Panc1 (cell line): ENCODE results near the gene PCDHA10. TPM values are rescaled to one million over a fixed set of nuclear protein-coding genes. Genes with fewer than 3 reads are reported as not detected.

Source experiments
- ATAC-seq: fragments of 200-7000 bp; cut with Tn5 transposase; 2 replicates; pipeline ENCODE4 v1.9.1; 2020; ENCODE audit warnings: mild to moderate bottlenecking, moderate library complexity
- BruUV-seq: library from RNA; stranded (reverse); fragments of 400-500 nt; replicated peaks from 2 replicates; lab custom pipeline; 2021; lab: Mats Ljungman, UMichigan
- CTCF ChIA-PET: fragments of 300-600 bp; sonication (Branson Sonifier 250); formaldehyde crosslinking; loops from one replicate; lab custom pipeline; 2022; ENCODE audit warnings: antibody characterized with exemption; lab: Charles Lee
- POLR2A ChIA-PET: fragments of 300-600 bp; sonication (Branson Sonifier 250); formaldehyde crosslinking; loops from one replicate; lab custom pipeline; 2022; ENCODE audit warnings: antibody characterized with exemption; lab: Charles Lee
- DNase-seq: peaks from one replicate; pipeline ENCODE4 v3.0.0-alpha.2; 2010; ENCODE audit warnings: low read depth, low spot score
- H3K27ac ChIP-seq: 2 replicates; pipeline ENCODE4 v1.5.1; 2011; ENCODE audit warnings: mild to moderate bottlenecking, low read length, inconsistent platforms
- H3K27me3 ChIP-seq: fragments of 200-500 bp; sonication (Bioruptor generic); 2 replicates; pipeline ENCODE4 v1.6.0; 2014; ENCODE audit warnings: low read length, inconsistent platforms; ENCODE audit not compliant: control insufficient read depth, insufficient read depth
- H3K36me3 ChIP-seq: fragments of 200-500 bp; sonication (Bioruptor generic); 2 replicates; pipeline ENCODE4 v1.5.1; 2014; ENCODE audit warnings: inconsistent platforms, mild to moderate bottlenecking, low read length, moderate library complexity; ENCODE audit not compliant: control insufficient read depth, insufficient read depth
- H3K4me1 ChIP-seq: 2 replicates; pipeline ENCODE4 v1.5.1; 2011; ENCODE audit warnings: inconsistent platforms, mild to moderate bottlenecking, low read length, moderate library complexity; ENCODE audit not compliant: control insufficient read depth, insufficient read depth
- H3K4me3 ChIP-seq, 2 experiments: 2 replicates each; pipeline ENCODE4 v1.5.1; 2011 to 2012; ENCODE audit warnings: low read depth in 2 of 2, low read length in 2 of 2, mild to moderate bottlenecking in 2 of 2, inconsistent platforms in 1 of 2, moderate library complexity in 1 of 2
- H3K9me3 ChIP-seq: fragments of 200-500 bp; sonication (Bioruptor generic); 2 replicates; pipeline ENCODE4 v1.5.1; 2014; ENCODE audit warnings: low read depth, mild to moderate bottlenecking, inconsistent platforms, low read length, moderate library complexity; ENCODE audit not compliant: control insufficient read depth, insufficient read depth
- CTCF ChIP-seq: fragments of 450-650 bp; IDR thresholded peaks from 2 replicates; pipeline ENCODE4 v1.5.1; 2017; ENCODE audit warnings: mild to moderate bottlenecking
- REST ChIP-seq, 2 experiments: IDR thresholded peaks; 2 replicates each; pipeline ENCODE4 v1.6.1; 2011 to 2012; ENCODE audit warnings: low read depth in 2 of 2, control low read depth in 1 of 2, low read length in 1 of 2, mild to moderate bottlenecking in 1 of 2, moderate library complexity in 1 of 2; ENCODE audit not compliant: insufficient read depth in 1 of 2
- SIN3A ChIP-seq: IDR thresholded peaks from 2 replicates; pipeline ENCODE4 v1.6.1; 2012; ENCODE audit warnings: low read depth, mild to moderate bottlenecking, low read length, moderate library complexity, borderline replicate concordance; ENCODE audit not compliant: insufficient read depth
- in situ Hi-C: cut with HindIII; loops from 2 replicates; pipeline ENCODE4 v1.10.0; 2016; ENCODE audit warnings: low sequenced_read_pairs, low pct_unique_long_range_greater_than_20kb
- intact Hi-C: fragments of 100-400 bp; cut with micrococcal nuclease; formaldehyde crosslinking; loops from one replicate; pipeline ENCODE4 v1.10.0; 2022; ENCODE audit not compliant: unreplicated experiment
- total RNA-seq: library from RNA; stranded (reverse); gene quantifications from one replicate; pipeline ENCODE4 v1.2.1, GENCODE V29; 2021; ENCODE audit not compliant: unreplicated experiment

Gene PCDHA10
- total RNA-seq, 1 experiment from 2014 or later: 0.33 TPM

- ChIA-PET POLR2A (interaction anchor here (0.7 kb wide), 1 partner anchor 182 kb away, joined by 4 read pairs; the partner anchor contains the start of gene PCDHB1), CTCF (interaction anchor here (0.6 to 1.0 kb wide), 2 partner anchors 170 to 172 kb away, joined by 3 to 4 read pairs; no protein-coding TSS in a partner anchor)
- BruUV-seq: no TSS peak
- Histone ChIP-seq H3K27me3 (no peaks in the 10 kb centered on the region), H3K9me3 (no peaks in the 10 kb centered on the region), H3K4me1 (no peaks in the 10 kb centered on the region), H3K36me3 (no peaks in the 10 kb centered on the region), H3K27ac (no peak overlapping the region), H3K4me3 (no peak overlapping the region)
- intact Hi-C loops: no loop called here
- ATAC-seq: no peak
- DNase-seq: no peak
- TF ChIP-seq CTCF (peak; percentile 2; the same call in 1 of the 2 replicates), SIN3A (no peak)
- in situ Hi-C loops: no loop called here
These were observed 13.8 kb downstream of the PCDHA10 start for GRCh38 chr5:140869555-140869886.

GRCh38 chr5:140870221-140871201, 14.8 kb downstream of the PCDHA10 start:
- TF ChIP-seq REST (IDR thresholded peaks at IDR 0.05; ENCODE audit: insufficient read depth in 1 of 2, low read depth in 2 of 2, low read length in 1 of 2) (0 out of 4 replicates have a peak, but pooled peaks of 1 of the 2 experiments have one; percentile 47), SIN3A (no peak)
- Histone ChIP-seq H3K27ac (no peak overlapping the region), H3K4me3 (no peak overlapping the region), H3K4me1 (no peaks in the 10 kb centered on the region), H3K27me3 (no peaks in the 10 kb centered on the region), H3K9me3 (no peaks in the 10 kb centered on the region), H3K36me3 (no peaks in the 10 kb centered on the region)
- ChIA-PET CTCF (interaction anchor here (0.6 kb wide), 1 partner anchor 171 kb away, joined by 3 read pairs; no protein-coding TSS in a partner anchor), POLR2A (no interaction called here)
- no peak for DNase-seq
- in situ Hi-C loops (no loop called here), intact Hi-C loops (no loop called here)
- no TSS peak for BruUV-seq
- ATAC-seq: no peak
